GM21367 (cell line): ENCODE measurements around the gene PSME4.
"Not testable (repeated sequence)": the region's sequence is repeated elsewhere in the genome, so short reads cannot be mapped to it uniquely, and the experiment has no call there.

ENCODE experiments used
- ATAC-seq: cut with Tn5 transposase; IDR thresholded peaks from one replicate; pipeline ENCODE4 v1.9.1; 2021; ENCODE audit not compliant: unreplicated experiment

The PSME4 gene

GRCh38 chr2:53851052-53851757 is 119.6 kb downstream of the PSME4 start:
- ATAC-seq: not testable (repeated sequence)

DNA sequence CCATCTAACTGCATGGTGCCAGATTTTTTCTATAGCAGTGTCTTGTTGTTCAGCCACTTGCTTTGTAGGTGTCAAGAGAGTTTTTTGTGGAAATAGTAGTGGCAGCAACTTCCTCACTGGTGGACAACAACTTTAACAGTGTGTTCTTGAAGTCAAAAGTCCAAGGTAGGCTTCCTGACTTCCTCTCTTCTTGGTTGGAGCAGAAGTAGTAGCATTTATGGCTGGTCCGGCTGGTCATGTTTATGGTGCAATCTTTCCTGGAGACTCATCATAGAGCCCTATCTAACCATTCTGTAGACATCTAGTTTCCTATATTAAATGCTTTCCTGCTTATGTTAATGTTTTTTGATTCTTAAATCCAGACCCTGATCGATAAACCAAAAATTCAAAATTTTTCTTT is 122.7 kb downstream of the PSME4 start:
- ATAC-seq: no peak

DNA sequence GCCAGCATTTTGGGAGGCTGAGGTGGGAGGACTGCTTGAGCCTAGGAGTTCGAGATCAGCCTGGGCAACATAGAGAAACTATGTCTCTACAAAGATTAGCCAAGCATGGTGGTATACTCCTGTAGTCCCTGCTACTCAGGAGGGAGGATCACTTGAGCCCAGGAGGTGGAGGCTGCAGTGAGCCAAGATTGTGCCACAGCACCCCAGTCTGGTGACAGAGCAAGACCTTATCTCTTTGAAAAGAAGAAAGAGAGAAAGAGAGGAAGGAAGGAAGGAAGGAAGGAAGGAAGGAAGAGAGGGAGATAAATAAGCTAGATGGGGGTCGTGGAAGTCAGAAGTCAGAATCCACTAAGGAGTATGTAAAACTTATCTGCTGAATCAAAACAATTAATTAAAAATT is 127.2 kb downstream of the PSME4 start:
- no peak for ATAC-seq

DNA sequence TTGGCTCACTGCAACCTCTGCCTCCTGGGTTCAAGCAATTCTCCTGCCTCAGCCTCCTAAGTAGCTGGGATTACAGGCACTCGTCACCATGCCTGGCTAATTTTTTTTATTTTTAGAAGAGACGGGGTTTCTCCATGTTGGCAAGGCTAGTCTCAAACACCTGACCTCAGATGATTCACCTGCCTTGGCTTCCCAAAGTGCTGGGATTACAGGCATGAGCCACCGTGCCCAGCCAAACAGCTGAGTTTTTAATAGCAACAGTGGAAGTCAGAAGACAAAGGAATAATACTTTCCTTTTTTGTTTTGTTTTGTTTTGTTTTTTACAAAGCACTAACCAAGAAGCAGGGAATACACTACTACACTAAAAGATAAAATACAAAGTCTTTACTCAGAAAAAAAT is 127.9 kb downstream of the PSME4 start:
- ATAC-seq: no peak

GRCh38 chr2:53841651-53842050 is 129.1 kb downstream of the PSME4 start:
- not testable (repeated sequence) for ATAC-seq

DNA sequence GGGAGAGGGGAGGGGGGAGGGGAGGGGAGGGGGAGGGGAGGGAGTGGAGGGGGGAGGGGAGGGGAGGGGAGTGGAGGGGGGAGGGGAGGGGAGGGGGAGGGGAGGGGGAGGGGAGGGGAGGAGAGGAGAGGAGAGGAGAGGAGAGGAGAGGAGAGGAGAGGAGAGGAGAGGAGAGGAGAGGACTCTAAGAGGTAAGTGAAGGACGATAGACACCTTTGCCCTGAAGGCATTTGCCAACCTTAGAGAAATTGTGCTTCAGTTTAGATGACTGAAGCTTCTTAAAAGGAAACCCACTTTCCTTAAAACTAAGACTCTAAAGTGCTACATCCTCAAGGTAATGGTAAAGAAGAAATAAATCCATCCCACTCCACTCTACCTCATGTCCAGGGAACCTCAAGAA is 130.2 kb downstream of the PSME4 start:
- no peak for ATAC-seq

GRCh38 chr2:53829980-53830290 is 140.9 kb downstream of the PSME4 start:
- not testable (repeated sequence) for ATAC-seq

- no peak for ATAC-seq
Observed at GRCh38 chr2:53829273-53829979, 141.4 kb downstream of the PSME4 start.

GRCh38 chr2:53828331-53828730 is 142.5 kb downstream of the PSME4 start:
- no peak for ATAC-seq

DNA sequence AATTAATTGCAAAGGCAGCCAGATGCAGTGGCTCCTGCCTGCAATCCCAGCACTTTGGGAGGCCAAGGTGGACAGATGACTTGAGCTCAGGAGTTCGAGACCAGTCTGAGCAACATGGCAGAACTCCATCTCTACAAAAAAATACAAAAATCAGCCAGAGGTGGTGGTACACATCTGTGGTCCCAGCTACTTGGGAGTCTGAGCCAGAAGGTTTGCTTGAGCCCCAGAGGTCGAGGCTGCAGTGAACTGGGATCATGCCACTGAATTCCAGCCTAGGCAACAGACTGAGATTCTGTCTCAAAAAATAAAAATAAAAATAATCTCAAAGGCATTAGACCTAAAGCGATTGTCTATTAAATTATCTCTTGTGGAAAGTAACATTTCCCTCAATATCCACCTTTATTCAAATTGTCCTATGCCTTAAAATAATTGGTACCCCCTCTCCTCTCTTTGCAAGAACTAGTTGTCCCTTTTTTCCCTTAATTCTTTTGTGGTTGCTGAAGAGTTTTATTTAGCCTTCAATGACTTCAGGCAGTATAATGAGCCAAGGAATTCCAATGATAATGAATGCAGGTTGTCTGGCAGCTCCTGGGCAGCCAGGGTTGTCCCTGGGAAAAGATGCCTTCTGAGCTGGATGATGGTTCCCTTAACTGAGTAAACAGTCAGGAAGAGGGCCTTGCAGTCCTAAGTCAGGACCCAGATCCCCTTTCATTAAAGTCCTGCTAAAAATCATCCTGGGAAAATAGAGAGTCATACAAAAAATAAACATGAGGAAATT is 143.2 kb downstream of the PSME4 start:
- no peak for ATAC-seq

DNA sequence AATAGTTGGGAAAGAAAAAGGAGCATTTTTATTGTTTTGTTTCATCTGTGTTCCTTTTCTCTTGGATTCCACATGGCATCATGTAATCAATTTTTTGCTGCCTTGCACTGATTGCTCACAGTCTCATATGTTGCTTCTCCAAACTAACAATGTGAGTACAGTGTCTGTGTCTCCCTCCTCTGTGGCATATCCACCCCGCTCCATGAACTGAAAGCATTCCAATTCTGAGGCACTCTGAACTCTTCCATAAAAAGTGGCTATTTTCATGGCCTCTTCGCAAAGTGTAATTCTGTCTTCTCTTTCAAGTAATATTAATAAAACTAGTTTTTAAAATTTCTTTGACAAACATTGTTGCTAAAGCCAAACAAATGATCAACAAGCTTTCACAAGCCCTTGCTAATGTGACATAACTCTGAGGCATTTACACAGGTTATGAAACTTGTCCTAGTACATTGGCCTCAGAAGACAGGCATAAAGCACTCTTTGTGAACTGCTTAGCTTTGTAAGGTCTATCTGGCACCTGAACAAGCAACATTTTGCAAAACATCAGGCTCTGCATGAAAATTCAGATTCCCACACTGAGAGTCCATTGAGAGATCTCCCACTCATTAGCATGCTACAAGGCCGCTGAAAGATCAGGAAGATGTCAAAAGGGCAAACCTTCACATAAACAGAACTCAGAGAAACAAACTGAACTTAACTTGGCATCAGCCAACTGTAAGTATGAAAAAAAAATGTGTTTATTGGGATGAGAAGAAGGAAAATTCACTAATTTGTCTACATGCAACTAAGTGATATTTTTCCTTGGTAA is 144.0 kb downstream of the PSME4 start:
- no peak for ATAC-seq

- ATAC-seq: no peak
Observed at GRCh38 chr2:53826030-53826410, 144.8 kb downstream of the PSME4 start.

DNA sequence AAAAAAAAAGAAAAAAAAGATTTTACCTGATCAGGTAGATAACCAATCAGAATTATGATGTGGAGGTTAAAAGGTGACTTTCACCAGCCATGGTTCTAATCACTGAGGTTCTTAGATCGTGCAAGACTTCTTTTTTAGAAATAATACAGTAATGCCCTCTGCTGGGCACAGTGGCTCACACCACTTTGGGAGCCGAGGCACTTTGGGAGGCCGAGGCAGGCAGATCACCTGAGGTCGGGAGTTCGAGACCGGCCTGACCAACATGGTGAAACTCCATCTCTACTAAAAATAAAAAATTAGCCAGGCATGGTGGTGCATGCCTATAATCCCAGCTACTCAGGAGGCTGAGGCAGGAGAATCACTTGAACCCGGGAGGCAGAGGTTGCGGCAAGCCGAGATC is 147.2 kb downstream of the PSME4 start:
- peak; percentile 53 for ATAC-seq

DNA sequence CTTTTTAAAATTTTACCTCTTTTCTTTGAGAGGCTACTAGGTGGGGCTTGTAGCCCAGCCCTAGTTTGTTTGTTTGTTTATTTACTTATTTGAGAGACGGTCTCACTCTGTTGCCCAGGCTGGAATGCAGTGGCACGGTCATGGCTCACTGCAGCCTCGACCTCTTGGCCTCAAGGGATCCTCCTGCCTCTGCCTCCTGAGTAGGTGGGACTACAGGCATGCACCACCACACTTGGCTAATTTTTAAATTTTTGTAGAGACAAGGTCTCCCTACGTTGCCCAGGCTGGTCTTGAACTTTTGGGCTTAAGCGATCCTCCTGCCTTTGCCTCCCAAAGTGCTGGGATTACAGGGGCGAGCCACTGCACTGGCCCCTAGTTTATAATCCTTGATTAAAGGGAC is 149.0 kb downstream of the PSME4 start:
- no peak for ATAC-seq

DNA sequence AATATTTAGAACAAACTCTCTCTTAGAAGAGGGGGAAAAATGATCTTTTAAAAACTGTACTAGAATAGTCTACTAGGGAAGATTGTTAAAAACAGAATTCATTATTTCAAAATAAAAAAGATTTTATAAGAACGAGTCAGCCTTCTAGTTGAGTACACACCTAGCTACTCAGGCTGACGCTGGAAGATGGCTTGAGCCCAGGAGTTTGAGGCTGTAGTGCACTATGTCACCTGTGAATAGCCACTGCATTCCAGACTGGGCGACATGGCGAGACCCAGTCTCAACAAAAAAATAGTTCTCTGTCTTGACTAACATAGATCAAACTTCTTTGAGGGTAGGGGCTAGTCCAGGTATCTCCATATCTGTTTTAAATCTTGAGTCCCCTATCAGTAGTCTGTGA is 150.1 kb downstream of the PSME4 start:
- ATAC-seq: no peak

GRCh38 chr2:53820048-53820447 is 150.7 kb downstream of the PSME4 start:
- no peak for ATAC-seq

DNA sequence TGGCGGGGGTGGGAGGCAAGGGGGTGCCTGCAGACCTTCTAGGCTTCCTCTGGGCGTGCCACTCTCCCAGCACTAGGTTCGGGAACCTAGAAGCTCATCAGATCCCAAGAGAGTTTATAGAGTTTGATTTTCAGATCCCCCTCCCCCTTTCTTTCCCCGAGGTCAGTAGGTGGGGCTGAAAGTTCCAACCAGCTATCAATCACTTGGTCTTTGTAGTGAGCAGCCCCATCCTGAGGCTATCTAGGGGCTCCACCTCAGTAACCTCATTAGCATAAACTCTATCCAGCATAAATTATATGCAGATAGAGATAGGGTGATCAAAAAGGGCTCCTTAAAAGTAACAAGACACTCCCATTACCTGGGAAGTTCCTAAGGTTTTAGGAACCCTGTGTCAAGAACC is 151.2 kb downstream of the PSME4 start:
- no peak for ATAC-seq

- ATAC-seq: no peak
Observed at GRCh38 chr2:53818854-53819435, 151.8 kb downstream of the PSME4 start.
